GM11168 (cell line): ENCODE results near the gene ANKRD11.

ENCODE experiments used
- in situ Hi-C: fragments of 300-500 bp; cut with MboI; formaldehyde crosslinking; loops from one replicate; pipeline ENCODE4 v1.12.0; 2022; ENCODE audit warnings: low sequenced_read_pairs; ENCODE audit not compliant: unreplicated experiment

Gene ANKRD11

DNA sequence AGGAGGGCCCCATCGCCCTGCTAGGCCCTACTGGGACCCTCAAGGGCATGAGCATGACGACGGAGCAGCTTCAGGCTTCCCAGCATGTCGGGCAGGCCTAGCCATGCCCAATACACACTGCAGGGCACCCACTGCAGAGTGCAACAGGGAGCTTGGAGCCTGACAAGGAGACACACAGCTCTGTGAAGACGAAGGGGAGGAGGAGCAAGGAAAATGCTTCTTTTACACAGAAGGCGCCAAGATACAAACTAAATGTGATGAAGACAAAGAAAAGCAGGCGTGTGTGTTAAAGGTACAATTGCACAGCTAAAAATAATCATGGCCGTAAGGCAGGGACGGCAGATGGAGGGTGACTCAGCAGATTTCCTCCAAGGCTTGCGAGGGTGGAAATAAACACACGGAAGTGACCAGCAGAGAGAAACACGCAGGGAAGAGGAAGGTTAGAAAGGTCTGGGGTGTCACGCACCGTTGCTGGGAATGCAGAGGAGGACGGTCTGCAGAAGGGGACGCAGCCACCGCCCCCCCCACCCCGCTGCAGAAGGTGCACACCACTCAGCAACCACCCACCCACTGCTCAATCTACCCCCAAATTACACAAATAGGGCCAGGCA, 164.4 kb downstream of the ANKRD11 start:
- in situ Hi-C loops: no loop called here

GRCh38 chr16:89324056-89325010, 166.0 kb downstream of the ANKRD11 start:
- in situ Hi-C loops: no loop called here

DNA sequence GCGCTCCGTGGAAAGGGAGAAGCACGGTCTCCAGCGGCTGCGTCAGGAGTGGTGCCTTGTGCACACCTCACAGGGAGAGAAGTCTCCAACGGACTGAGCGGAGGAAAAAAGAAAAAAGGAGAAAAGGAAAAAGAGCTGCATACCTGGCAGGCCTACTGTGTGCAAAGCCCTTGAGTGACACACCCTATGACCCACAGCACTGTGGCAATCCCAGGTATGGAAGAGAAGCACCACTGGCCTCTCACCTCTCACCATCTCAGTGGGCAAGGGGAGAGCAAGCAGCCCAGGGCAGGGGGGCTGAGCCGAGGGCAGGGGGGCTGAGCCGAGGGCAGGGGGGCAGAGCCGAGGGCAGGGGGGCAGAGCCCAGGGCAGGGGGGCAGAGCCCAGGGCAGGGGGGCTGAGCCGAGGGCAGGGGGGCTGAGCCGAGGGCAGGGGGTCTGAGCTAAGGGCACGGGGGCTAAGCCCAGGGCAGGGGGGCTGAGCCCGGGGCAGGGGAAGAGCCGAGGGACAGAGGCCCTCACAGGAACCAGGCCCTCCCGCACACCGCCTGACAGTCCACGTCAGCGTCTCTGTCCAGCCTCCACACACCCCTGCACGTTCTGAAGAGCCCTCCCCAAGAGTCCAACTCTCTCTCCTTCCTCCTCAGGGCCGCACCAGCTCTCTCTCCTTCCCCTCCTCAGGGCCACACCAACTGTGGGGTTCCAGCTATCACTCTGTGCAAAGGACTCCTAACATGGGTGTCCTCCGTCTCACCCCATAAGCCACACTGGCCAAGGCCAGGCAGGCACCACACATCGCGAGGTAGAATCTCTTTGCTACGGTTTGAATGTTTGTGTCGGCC, 167.0 kb downstream of the ANKRD11 start:
- in situ Hi-C loops: no loop called here

- in situ Hi-C loops: no loop called here
Observed at GRCh38 chr16:89322321-89323119, 167.8 kb downstream of the ANKRD11 start.

- in situ Hi-C loops: no loop called here
Observed at GRCh38 chr16:89320782-89321501, 169.4 kb downstream of the ANKRD11 start.

- in situ Hi-C loops: loop anchor here (10.0 kb wide), 1 partner anchor 175 kb away; the partner anchor contains the start of gene ANKRD11
Observed at GRCh38 chr16:89319886-89320781, 170.2 kb downstream of the ANKRD11 start.

- in situ Hi-C loops: loop anchor here (10.0 kb wide), 1 partner anchor 175 kb away; the partner anchor contains the start of gene ANKRD11
Observed at GRCh38 chr16:89319631-89319885, 170.8 kb downstream of the ANKRD11 start.

DNA sequence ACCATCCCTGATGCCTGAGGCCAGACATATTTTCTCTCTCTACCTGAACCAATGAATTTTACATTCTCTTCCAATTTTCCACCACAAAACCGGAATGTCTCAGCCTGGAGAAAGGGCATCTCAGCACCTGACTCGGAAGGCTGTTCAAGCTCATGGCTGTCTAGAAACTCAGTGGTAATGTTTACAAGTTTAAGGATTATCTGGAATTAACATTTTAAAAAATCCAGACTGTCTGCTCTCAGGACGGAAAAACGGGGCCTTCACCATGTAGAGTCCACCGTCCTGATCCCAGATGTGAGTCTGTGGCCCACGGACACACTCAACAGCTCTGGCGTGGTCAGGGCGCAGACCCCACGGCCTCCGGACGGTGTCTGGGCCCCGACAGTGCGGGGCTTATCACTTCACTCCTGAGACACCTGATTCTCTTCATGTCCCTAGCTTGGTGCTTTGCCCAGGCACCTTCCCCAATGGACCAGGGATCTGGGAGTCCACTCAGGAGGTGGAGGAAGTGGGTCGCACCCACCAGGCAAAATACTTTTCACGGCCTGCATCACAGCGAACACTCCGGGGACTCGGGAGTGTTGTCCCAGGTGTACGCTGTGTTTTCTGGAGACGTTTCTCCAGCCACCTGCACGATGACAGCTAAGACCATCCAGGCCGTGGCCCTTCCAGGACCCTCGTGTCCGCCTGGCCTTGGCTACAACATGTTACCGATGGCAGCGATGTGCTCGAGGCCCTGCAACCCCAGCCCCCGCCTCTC, 171.3 kb downstream of the ANKRD11 start:
- in situ Hi-C loops: loop anchor here (10.0 kb wide), 1 partner anchor 176 kb away; the partner anchor contains the start of gene ANKRD11

- in situ Hi-C loops: loop anchor here (10.0 kb wide), 1 partner anchor 176 kb away; the partner anchor contains the start of gene ANKRD11
Observed at GRCh38 chr16:89318430-89318758, 172.0 kb downstream of the ANKRD11 start.

DNA sequence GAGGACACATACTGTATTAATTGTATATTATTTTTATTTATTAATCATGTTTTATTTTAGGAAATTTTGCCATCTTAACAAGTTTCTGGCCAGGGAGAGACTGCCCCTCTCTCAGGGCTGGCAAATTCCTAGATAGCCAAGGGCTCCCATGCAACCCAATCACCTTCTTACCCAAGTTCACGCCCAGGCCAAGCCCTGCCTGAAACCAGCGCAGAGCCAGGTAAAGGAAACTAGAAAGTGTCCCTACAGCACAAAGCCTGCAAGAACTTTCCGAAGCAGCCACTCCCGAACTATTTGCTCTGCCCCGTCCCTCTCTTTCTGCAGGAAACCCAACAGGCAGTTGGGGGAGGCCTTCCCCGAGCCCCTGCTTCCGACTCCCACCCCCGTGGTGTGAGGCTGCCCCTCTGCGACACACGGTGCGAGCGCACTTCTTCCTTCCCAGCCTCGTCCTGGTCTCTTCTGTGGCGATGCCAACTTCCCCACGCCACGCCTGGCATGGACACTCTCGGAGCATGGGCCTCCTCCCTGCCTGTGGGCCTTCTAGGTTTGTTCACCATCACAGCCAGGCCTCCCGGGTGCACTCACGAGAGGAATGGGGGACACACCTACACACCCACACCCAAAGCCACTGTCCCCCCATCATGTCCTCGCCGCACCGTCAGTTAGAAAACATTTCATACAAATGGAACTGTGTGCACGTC, 172.5 kb downstream of the ANKRD11 start:
- in situ Hi-C loops: loop anchor here (10.0 kb wide), 1 partner anchor 177 kb away; the partner anchor contains the start of gene ANKRD11

DNA sequence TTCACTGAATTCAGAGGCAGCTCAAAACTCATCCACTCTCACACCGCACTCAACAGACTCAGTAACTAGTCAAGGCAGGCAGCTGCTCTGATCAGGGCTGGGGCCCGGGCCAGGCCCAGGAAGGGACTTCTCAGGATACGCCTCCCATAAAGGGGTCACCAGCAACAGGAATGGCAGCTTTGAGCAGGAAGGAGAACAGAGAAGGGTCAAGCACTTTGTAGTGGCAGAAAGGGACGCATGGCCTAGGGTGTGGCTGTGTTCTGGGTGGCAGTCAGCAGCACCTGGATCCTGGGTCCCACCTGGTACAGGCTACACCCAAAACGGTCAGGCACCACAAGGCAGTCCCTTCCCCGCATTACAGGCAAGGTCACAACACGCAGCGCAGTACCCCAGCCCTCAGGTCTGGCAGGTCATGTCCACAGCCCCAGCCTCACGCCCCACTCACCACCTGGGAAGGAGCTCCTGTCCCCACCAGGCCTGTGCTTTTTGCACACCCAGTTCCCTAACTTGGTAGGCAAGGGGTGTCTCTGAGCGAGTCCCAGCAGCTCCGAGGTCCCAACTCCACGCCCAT, 173.2 kb downstream of the ANKRD11 start:
- in situ Hi-C loops: loop anchor here (10.0 kb wide), 1 partner anchor 178 kb away; the partner anchor contains the start of gene ANKRD11

- in situ Hi-C loops: loop anchor here (10.0 kb wide), 1 partner anchor 178 kb away; the partner anchor contains the start of gene ANKRD11
Observed at GRCh38 chr16:89316701-89317100, 173.7 kb downstream of the ANKRD11 start.

GRCh38 chr16:89315791-89316581, 174.4 kb downstream of the ANKRD11 start:
- in situ Hi-C loops: loop anchor here (10.0 kb wide), 1 partner anchor 179 kb away; the partner anchor contains the start of gene ANKRD11

DNA sequence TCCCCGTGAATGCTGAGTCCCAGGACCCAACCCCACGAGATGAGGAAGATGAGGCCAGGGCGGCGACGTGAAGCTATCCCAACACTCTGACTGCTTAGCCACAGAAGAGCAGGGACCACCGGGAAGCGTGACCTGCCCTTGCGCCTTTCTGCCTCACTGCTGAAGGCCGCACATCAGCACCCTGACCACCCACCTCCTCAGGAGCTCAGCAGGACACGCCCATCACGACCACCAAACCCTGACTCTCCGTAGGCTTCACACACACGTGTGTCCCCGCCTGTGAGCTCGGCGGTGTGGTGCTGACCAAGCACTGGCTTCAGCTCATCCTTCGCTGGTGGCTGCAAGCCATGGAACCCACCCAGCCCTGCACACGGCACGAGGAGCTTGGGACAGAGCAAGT, 175.1 kb downstream of the ANKRD11 start:
- in situ Hi-C loops: loop anchor here (10.0 kb wide), 1 partner anchor 180 kb away; the partner anchor contains the start of gene ANKRD11

- in situ Hi-C loops: loop anchor here (10.0 kb wide), 1 partner anchor 180 kb away; the partner anchor contains the start of gene ANKRD11
Observed at GRCh38 chr16:89314854-89315253, 175.5 kb downstream of the ANKRD11 start.
